Erythroblast (primary cell): ENCODE results near the gene INSRR.

Experiments used
- GATA1 ChIP-seq: IDR thresholded peaks from 2 replicates; pipeline ENCODE4 v1.6.1; 2011; ENCODE audit warnings: low read depth, mild to moderate bottlenecking, control low read depth, low read length, moderate library complexity
- POLR2A ChIP-seq: IDR thresholded peaks from 2 replicates; pipeline ENCODE4 v1.6.1; 2011; ENCODE audit warnings: mild to moderate bottlenecking, low read length

DNA sequence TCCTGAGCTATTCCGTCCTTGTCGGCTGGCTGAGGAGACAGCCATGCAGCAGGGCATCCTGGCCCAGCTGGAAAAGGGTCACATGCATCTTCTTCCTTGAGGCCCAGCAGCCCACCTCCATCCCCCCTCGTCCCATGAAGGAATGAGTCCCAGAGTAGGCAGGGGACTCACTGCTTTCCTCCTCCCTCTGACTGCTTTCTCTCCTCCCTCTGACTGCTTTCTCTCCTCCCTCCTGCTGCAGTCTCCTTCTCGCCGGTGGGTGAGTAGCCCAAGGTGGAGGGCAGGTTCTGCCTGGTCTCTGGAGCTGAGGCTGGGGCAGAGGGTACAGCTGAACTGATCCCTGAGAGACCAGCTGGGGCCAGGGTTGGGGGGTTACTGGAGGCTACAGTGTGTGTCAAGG, 15.2 kb upstream of the INSRR start:
- TF ChIP-seq POLR2A = no peak
- no peak for TF ChIP-seq GATA1
